A204.1 (cell line): ENCODE results near the gene METRNL.

Experiments
- FAIRE-seq: peaks from 2 replicates; lab custom pipeline; 2012; peaks lifted over from hg19 to GRCh38; lab: Jason Lieb, UNC

The METRNL gene

GRCh38 chr17:83080858-83081683 is 1.7 kb downstream of the METRNL start:
- FAIRE-seq: no peak

- no peak for FAIRE-seq
These were observed 2.3 kb downstream of the METRNL start for GRCh38 chr17:83081684-83082201.

- FAIRE-seq: no peak
These were observed 3.0 kb downstream of the METRNL start for GRCh38 chr17:83082424-83082823.

GRCh38 chr17:83082909-83083367 is 3.5 kb downstream of the METRNL start:
- FAIRE-seq: no peak

- no peak for FAIRE-seq
These were observed 4.2 kb downstream of the METRNL start for GRCh38 chr17:83083368-83084201.

GRCh38 chr17:83084214-83084613 is 4.8 kb downstream of the METRNL start:
- FAIRE-seq: no peak

GRCh38 chr17:83084621-83085056 is 5.2 kb downstream of the METRNL start:
- no peak for FAIRE-seq

GRCh38 chr17:83085103-83085502 is 5.7 kb downstream of the METRNL start:
- FAIRE-seq: no peak

- FAIRE-seq: no peak
These were observed 6.3 kb downstream of the METRNL start for GRCh38 chr17:83085526-83086198.

- no peak for FAIRE-seq
These were observed 6.9 kb downstream of the METRNL start for GRCh38 chr17:83086199-83086880.

- FAIRE-seq: no peak
These were observed 7.7 kb downstream of the METRNL start for GRCh38 chr17:83086907-83087787.

- no peak for FAIRE-seq
These were observed 8.5 kb downstream of the METRNL start for GRCh38 chr17:83087788-83088360.

GRCh38 chr17:83088451-83088850 is 9.0 kb downstream of the METRNL start:
- FAIRE-seq: no peak

GRCh38 chr17:83088909-83089308 is 9.5 kb downstream of the METRNL start:
- FAIRE-seq: no peak

GRCh38 chr17:83089328-83090132 is 10.1 kb downstream of the METRNL start:
- no peak for FAIRE-seq

- FAIRE-seq: no peak
These were observed 11.2 kb downstream of the METRNL start for GRCh38 chr17:83090444-83091256.

- FAIRE-seq: no peak
These were observed 12.1 kb downstream of the METRNL start for GRCh38 chr17:83091257-83092141.

- no peak for FAIRE-seq
These were observed 12.8 kb downstream of the METRNL start for GRCh38 chr17:83092186-83092585.
